ENCODE data around the gene PKP3. TPM values are rescaled to one million over a fixed set of nuclear protein-coding genes. Genes with fewer than 3 reads are reported as not detected.

Gene PKP3
- total RNA-seq, 1 donor from 2014 or later = 23.9 TPM

DNA sequence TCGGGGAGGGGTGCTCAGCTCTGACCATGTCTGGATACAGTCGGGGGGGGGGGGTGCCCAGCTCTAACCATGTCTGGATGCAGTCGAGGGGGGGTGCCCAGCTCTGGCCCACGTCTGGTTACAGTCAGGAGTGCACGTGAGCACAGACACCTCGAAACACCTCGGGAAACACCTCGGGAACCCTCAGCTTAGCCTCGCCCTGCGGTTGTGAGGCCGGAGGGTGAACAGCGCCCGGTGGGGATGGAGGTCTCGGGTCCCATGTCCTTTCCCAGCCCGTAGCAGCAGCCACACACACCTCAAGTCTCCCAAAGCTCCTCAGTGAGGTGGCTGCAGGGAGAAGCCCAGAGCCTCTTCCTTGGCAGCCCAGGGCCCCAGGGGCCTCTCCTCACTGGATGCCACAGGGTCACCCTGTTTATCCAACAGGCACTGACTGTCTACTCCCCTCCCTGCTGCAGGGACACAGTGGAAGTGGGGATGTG is 18.7 kb downstream of the PKP3 start:
- no peak for DNase-seq (ENCODE audit: low read depth)
- TF ChIP-seq, protein P1, sequence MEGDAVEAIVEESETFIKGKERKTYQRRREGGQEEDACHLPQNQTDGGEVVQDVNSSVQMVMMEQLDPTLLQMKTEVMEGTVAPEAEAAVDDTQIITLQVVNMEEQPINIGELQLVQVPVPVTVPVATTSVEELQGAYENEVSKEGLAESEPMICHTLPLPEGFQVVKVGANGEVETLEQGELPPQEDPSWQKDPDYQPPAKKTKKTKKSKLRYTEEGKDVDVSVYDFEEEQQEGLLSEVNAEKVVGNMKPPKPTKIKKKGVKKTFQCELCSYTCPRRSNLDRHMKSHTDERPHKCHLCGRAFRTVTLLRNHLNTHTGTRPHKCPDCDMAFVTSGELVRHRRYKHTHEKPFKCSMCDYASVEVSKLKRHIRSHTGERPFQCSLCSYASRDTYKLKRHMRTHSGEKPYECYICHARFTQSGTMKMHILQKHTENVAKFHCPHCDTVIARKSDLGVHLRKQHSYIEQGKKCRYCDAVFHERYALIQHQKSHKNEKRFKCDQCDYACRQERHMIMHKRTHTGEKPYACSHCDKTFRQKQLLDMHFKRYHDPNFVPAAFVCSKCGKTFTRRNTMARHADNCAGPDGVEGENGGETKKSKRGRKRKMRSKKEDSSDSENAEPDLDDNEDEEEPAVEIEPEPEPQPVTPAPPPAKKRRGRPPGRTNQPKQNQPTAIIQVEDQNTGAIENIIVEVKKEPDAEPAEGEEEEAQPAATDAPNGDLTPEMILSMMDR (IDR thresholded peaks at IDR 0.05; ENCODE audit: insufficient read depth, low read length, poor library complexity, severe bottlenecking) = no peak
- peaks cover 5% of the 10 kb centered on the region for H3K27me3 ChIP-seq (ENCODE audit: control insufficient read depth, insufficient read depth, low read length)
- H3K4me3 ChIP-seq (ENCODE audit: low read depth, low read length) = no peak overlapping the region
- no peaks in the 10 kb centered on the region for H3K36me3 ChIP-seq (ENCODE audit: control insufficient read depth, insufficient read depth, low read length)

DNA sequence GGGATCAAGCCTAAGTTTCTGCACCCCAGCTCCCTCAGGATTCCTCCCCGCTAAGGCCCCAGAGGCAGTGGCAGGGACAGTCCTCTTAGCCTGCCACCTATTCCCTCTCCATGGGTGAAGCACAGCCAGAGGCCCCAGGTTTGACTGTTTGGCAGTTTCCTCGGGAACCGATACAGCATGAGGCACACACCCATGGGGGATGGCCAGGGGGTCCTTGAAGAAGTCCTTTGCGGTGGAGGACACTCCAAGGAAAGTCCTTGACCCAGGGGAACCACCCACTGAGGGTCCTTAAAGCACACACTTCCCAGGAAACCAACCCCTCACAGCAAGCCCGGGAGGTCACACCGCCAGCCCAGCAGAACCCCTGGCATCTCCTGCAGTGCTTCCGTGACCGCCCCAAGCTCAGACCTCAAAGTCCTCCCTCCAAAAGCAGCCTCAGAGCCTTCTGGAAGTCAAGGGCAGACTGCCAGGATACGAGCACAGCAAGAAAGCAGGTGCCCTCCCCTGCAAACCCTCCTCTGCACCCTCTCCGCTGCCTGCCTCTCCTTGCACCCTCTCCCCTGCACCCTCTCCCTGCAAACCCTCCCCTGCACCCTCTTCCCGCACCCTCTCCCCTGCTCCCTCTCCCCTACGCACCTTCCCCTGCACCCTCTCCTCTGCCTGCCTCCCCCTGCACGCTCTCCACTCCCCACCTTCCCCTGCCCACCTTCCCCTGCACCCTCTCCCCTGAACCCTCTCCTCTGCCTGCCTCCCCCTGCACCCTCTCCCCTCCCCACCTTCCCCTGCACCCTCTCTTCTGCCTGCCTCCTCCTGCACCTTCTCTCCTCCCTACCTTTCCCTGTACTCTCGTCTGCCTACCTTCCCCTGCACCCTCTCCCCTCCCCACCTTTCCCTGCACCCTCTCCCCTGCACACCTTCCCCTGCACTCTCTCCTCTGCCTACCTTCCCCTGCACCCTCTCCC is 19.4 kb downstream of the PKP3 start:
- H3K4me3 ChIP-seq (ENCODE audit: low read depth, low read length) = no peak overlapping the region
- no peaks in the 10 kb centered on the region for H3K36me3 ChIP-seq (ENCODE audit: control insufficient read depth, insufficient read depth, low read length)
- no peak for DNase-seq (ENCODE audit: low read depth)
- peaks cover 7% of the 10 kb centered on the region for H3K27me3 ChIP-seq (ENCODE audit: control insufficient read depth, insufficient read depth, low read length)
- TF ChIP-seq, protein P1 (IDR thresholded peaks at IDR 0.05; ENCODE audit: insufficient read depth, low read length, poor library complexity, severe bottlenecking) = no peak

DNA sequence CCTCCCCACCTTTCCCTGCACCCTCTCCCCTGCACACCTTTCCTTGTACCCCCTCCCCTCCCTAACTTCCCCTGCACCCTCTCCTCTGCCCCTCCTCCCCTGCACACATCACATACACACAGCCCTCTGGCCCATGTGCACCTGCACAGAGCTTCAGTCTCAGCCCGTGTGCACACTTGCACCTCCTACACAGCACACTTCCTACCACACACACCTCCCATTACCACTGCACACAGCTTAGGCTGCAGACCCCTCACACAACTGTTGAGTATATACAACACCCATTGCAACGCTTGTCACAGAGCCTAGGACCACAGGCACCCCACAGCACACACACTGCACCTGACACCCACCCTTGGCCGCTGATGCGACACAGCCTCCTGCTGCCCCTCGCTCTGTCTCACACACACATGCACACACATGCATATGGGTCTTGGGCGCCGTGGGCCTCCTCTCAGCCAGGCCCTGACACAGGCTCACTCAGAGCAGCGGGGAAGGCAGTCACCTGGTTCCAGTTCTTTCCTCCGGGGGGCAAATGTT is 20.4 kb downstream of the PKP3 start:
- no peak for DNase-seq (ENCODE audit: low read depth)
- no peak overlapping the region for H3K4me3 ChIP-seq (ENCODE audit: low read depth, low read length)
- TF ChIP-seq, protein P1 (IDR thresholded peaks at IDR 0.05; ENCODE audit: insufficient read depth, low read length, poor library complexity, severe bottlenecking) = no peak
- peaks cover 7% of the 10 kb centered on the region for H3K27me3 ChIP-seq (ENCODE audit: control insufficient read depth, insufficient read depth, low read length)
- no peaks in the 10 kb centered on the region for H3K36me3 ChIP-seq (ENCODE audit: control insufficient read depth, insufficient read depth, low read length)

DNA sequence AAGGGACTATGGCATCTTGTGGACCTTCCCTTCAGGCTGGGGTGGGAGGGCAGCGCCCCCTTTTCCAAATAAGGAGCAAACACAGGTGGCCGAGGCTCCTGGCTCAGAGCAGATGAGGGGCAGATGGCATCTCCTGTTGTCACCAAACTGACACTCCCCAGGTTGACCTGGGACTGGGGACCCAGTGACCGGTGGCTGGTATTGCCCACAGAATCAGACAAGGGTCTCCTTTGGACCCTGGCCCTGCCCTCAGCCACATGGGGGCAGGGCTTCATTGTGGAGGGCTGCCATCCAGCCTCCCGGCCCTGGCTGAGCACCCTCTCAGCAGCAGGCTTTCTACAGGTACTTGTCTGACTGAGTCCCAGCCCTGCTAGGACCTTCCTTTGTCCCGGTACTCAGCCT is 21.6 kb downstream of the PKP3 start:
- Histone ChIP-seq H3K36me3 (ENCODE audit: control insufficient read depth, insufficient read depth, low read length) (no peaks in the 10 kb centered on the region), H3K4me3 (ENCODE audit: low read depth, low read length) (no peak overlapping the region), H3K27me3 (ENCODE audit: control insufficient read depth, insufficient read depth, low read length) (peaks cover 12% of the 10 kb centered on the region)
- TF ChIP-seq, protein P1 (IDR thresholded peaks at IDR 0.05; ENCODE audit: insufficient read depth, low read length, poor library complexity, severe bottlenecking) = no peak
- DNase-seq (ENCODE audit: low read depth) = no peak

DNA sequence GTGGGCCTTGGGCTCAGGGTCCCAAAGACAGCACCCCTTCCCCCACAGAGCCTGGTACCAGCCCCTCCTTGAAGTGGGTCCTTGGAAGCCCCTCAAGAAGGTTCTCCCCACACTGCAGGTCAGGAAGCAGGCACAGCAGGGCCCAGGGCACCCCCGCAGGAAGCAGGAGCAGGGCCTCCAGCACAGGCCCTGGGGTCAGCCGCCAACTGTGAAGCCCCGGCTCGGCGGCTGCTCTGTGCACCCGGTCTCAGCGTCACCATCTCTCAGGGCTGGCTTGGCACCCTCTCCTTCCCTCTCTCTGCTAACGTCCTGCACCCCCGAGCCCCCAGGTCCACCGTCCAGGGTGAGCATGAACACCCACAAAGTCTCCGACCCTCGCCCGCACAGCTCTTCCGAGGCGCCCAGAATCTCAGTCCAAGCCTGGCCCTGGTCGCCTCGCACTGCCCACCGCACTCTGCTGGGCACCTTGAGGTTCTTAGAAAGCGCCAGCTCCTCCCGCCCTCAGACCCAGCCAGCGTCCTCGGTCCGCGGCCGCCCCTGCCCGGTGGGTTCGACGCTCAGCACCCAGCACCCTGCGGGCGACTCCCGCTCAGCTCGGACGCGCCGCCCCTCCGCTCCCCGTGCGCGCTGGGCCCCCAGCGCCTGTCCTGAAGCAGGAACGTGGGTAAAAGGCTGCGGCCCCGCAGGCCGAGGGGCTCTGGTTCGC is 22.2 kb downstream of the PKP3 start:
- Histone ChIP-seq H3K27me3 (ENCODE audit: control insufficient read depth, insufficient read depth, low read length) (peaks cover 14% of the 10 kb centered on the region), H3K4me3 (ENCODE audit: low read depth, low read length) (peak overlapping the region; percentile 41), H3K36me3 (ENCODE audit: control insufficient read depth, insufficient read depth, low read length) (no peaks in the 10 kb centered on the region)
- no peak for DNase-seq (ENCODE audit: low read depth)
- TF ChIP-seq, protein P1 (IDR thresholded peaks at IDR 0.05; ENCODE audit: insufficient read depth, low read length, poor library complexity, severe bottlenecking) = no peak
